HG02938 (cell line): ENCODE measurements around the gene RPRD2.
"Not testable (repeated sequence)": the region's sequence is repeated elsewhere in the genome, so short reads cannot be mapped to it uniquely, and the experiment has no call there.

Experiments used
- ATAC-seq: cut with Tn5 transposase; IDR thresholded peaks from one replicate; pipeline ENCODE4 v1.9.1; 2021; ENCODE audit warnings: mild to moderate bottlenecking, moderate library complexity; ENCODE audit not compliant: unreplicated experiment

The RPRD2 gene

GRCh38 chr1:150388241-150388640 lies 24.3 kb downstream of the RPRD2 start:
- ATAC-seq: no peak

GRCh38 chr1:150389650-150390049 lies 25.7 kb downstream of the RPRD2 start:
- no peak for ATAC-seq

- ATAC-seq: no peak
Measured at GRCh38 chr1:150392627-150393026, 28.7 kb downstream of the RPRD2 start.

GRCh38 chr1:150395115-150395514 lies 31.2 kb downstream of the RPRD2 start:
- not testable (repeated sequence) for ATAC-seq

- ATAC-seq: no peak
Measured at GRCh38 chr1:150397392-150398032, 33.6 kb downstream of the RPRD2 start.

- no peak for ATAC-seq
Measured at GRCh38 chr1:150404465-150404864, 40.5 kb downstream of the RPRD2 start.

- ATAC-seq: no peak
Measured at GRCh38 chr1:150405660-150406059, 41.7 kb downstream of the RPRD2 start.

- no peak for ATAC-seq
Measured at GRCh38 chr1:150406483-150406882, 42.5 kb downstream of the RPRD2 start.

- ATAC-seq: no peak
Measured at GRCh38 chr1:150407330-150407729, 43.4 kb downstream of the RPRD2 start.

GRCh38 chr1:150408800-150409199 lies 44.9 kb downstream of the RPRD2 start:
- no peak for ATAC-seq

GRCh38 chr1:150409504-150410362 lies 45.8 kb downstream of the RPRD2 start:
- ATAC-seq: no peak

GRCh38 chr1:150410582-150411101 lies 46.7 kb downstream of the RPRD2 start:
- no peak for ATAC-seq

- no peak for ATAC-seq
Measured at GRCh38 chr1:150414592-150414991, 50.6 kb downstream of the RPRD2 start.

- ATAC-seq: no peak
Measured at GRCh38 chr1:150415800-150416199, 51.9 kb downstream of the RPRD2 start.

GRCh38 chr1:150420560-150421265 lies 56.8 kb downstream of the RPRD2 start:
- ATAC-seq: no peak

GRCh38 chr1:150422541-150422940 lies 58.6 kb downstream of the RPRD2 start:
- no peak for ATAC-seq

- no peak for ATAC-seq
Measured at GRCh38 chr1:150429805-150430204, 65.9 kb downstream of the RPRD2 start.

- ATAC-seq: no peak
Measured at GRCh38 chr1:150441121-150441520, 77.2 kb downstream of the RPRD2 start.

- no peak for ATAC-seq
Measured at GRCh38 chr1:150444232-150444631, 80.3 kb downstream of the RPRD2 start.

GRCh38 chr1:150456146-150456647 lies 92.2 kb downstream of the RPRD2 start:
- no peak for ATAC-seq

- ATAC-seq: no peak
Measured at GRCh38 chr1:150464422-150464826, 100.5 kb downstream of the RPRD2 start.
